Heart left ventricle (tissue), 16 donors: ENCODE data around the gene IFNAR1. TPM values are rescaled to one million over a fixed set of nuclear protein-coding genes. Genes with fewer than 3 reads are reported as not detected.

Source experiments
- ATAC-seq, 4 donors: fragments of 200-7000 bp; cut with Tn5 transposase; one replicate each; pipeline ENCODE4 v1.9.1; 2020 to 2022; ENCODE audit warnings: moderate library complexity in 4 of 4, mild to moderate bottlenecking in 3 of 4, moderate number of reproducible peaks in 1 of 4
- DNase-seq, 5 donors: peaks; one replicate each; pipeline ENCODE4 v3.0.0-alpha.2; 2020
- H3K27ac ChIP-seq, 12 donors: fragments of 200-600 bp; sonication (generic) in 4 of 12; one replicate each; pipeline versions ENCODE4 v1.5.0 to v1.8.0; 2016 to 2022; ENCODE audit warnings: mild to moderate bottlenecking in 2 of 12
- H3K27me3 ChIP-seq, 9 donors: fragments of 200-600 bp; sonication (generic) in 2 of 9; one replicate each; pipeline versions ENCODE4 v1.5.1 to v1.8.0; 2016 to 2022; ENCODE audit warnings: mild to moderate bottlenecking in 3 of 9
- H3K36me3 ChIP-seq, 9 donors: fragments of 200-600 bp; sonication (generic) in 2 of 9; one replicate each; pipeline versions ENCODE4 v1.5.0 to v1.8.0; 2018 to 2022; ENCODE audit warnings: mild to moderate bottlenecking in 2 of 9
- H3K4me1 ChIP-seq, 12 donors: fragments of 200-600 bp; sonication (generic) in 4 of 12; one replicate each; pipeline versions ENCODE4 v1.5.0 to v1.8.0; 2016 to 2022; ENCODE audit warnings: mild to moderate bottlenecking in 3 of 12
- H3K4me3 ChIP-seq, 12 donors: fragments of 200-600 bp; sonication (generic) in 4 of 12; one replicate each; pipeline versions ENCODE4 v1.5.0 to v1.8.0; 2017 to 2022; ENCODE audit warnings: mild to moderate bottlenecking in 9 of 12, moderate library complexity in 4 of 12
- H3K9me3 ChIP-seq, 12 donors: fragments of 200-600 bp; sonication (generic) in 4 of 12; one replicate each; pipeline versions ENCODE4 v1.5.0 to v1.8.0; 2016 to 2022; ENCODE audit warnings: mild to moderate bottlenecking in 1 of 12
- POLR2A ChIP-seq, 2 donors: fragments of 450-650 bp; IDR thresholded peaks; one replicate each; pipeline ENCODE4 v1.6.1; 2017; ENCODE audit warnings: antibody characterized with exemption in 2 of 2, mild to moderate bottlenecking in 2 of 2, moderate library complexity in 2 of 2
- WGBS, 4 donors: extraction: QIAGEN DNeasy Blood & Tissue Kit in 2 of 4; methylation state at CpG; one replicate each; pipeline versions ENCODE4 v1.1.5 to v1.1.7; 2013 to 2018; 5-methylcytosine and 5-hydroxymethylcytosine counted together
- intact Hi-C, 10 donors: fragments of 100-400 bp; cut with DNase I; formaldehyde crosslinking; loops; one replicate each; pipeline versions ENCODE4 v1.11.1 to v1.14.2; 2022
- polyA plus RNA-seq, 2 donors: library from polyadenylated mRNA; stranded (reverse); fragments of 200-250 nt; gene quantifications; one replicate each; pipeline ENCODE4 v1.2.3, GENCODE V29; 2013
- total RNA-seq, 9 donors: library from RNA; depleted of rRNA in 2 of 9; stranded (reverse); fragments of >200 nt in 2 of 9; fragmentation: NEBNext Ultra II Directional in 3 of 9; extraction: Animal tissue kit (Norgen Biotek cat#: 25700) in 3 of 9; gene quantifications; one replicate each; pipeline versions ENCODE4 v1.1.0 to v1.2.4, GENCODE V29; 2016 to 2023
- TF ChIP-seq, protein P1 (sequence below), 12 donors: fragments of 200-600 bp; sonication (generic) in 4 of 12; IDR thresholded peaks; one replicate each; pipeline versions ENCODE4 v1.5.0 to v1.8.0; 2018 to 2022; ENCODE audit warnings: antibody characterized with exemption in 12 of 12, mild to moderate bottlenecking in 5 of 12
- donor health status: ischemic (EF 13 %, LVEDD 7.1; RV severe dilation, severe dysfunction).
- donor health status: healthy with polysubstance abuse.
- donor health status: DM: no; HTN: yes; CAD: no.
- donor health status: DM: no; HTN: no; CAD: no.
- donor health status: ischemic (EF 25% LVEDD 6.9; RV normal size, moderate dysfunction).
- donor health status: ischemic (EF 25% LVEDD 5.7; RV mildly dilated, moderate dysfunction).
- donor health status: healthy.
- donor health status: DM: yes; HTN: yes; CAD: no.
- donor health status: ischemic (EF 35%, LVEDD 5.7; RV mildly dilated, moderate dysfunction).
- donor health status: nonischemic (EF 11% LVEDD 7.7; RV severe dilation, severe dysfunction).
- donor health status: DM: yes; HTN: yes; CAD: no.
- donor health status: PGD.
- donor health status: ischemic (EF 29% LVEDD 5.4; RV normal size, mild dysfunction).
- donor health status: nonischemic (EF 23%, LVEDD 6.1; RV moderate dilation, normal function).

IFNAR1 gene
- total and polyA plus RNA-seq, 11 donors: 6.5 to 38.9 (median 22.5) TPM

GRCh38 chr21:33293136-33293535 lies 31.6 kb upstream of the IFNAR1 start:
- no peak overlapping the region for H3K4me3 ChIP-seq
- peak overlapping the region in 2 of 12 donors; percentile 10 to 17 for H3K27ac ChIP-seq
- 72 to 83% (median 78%) methylated on average over 2 to 7 of the region's 7 CpGs for WGBS, 4 donors
- ATAC-seq (peak; percentile 46 to 64 (median 52)), DNase-seq (peak in 1 of 5 donors; percentile 45)
- H3K27me3 ChIP-seq: no peaks in the 10 kb centered on the region
- peaks cover 0 to 26% (median 16%) of the 10 kb centered on the region in 12 donors for H3K4me1 ChIP-seq
- H3K36me3 ChIP-seq: peaks cover 0 to 81% (median 36%) of the 10 kb centered on the region in 9 donors
- intact Hi-C loops: no loop called here
- no peak for TF ChIP-seq POLR2A (IDR thresholded peaks at IDR 0.05)
- TF ChIP-seq, protein P1, sequence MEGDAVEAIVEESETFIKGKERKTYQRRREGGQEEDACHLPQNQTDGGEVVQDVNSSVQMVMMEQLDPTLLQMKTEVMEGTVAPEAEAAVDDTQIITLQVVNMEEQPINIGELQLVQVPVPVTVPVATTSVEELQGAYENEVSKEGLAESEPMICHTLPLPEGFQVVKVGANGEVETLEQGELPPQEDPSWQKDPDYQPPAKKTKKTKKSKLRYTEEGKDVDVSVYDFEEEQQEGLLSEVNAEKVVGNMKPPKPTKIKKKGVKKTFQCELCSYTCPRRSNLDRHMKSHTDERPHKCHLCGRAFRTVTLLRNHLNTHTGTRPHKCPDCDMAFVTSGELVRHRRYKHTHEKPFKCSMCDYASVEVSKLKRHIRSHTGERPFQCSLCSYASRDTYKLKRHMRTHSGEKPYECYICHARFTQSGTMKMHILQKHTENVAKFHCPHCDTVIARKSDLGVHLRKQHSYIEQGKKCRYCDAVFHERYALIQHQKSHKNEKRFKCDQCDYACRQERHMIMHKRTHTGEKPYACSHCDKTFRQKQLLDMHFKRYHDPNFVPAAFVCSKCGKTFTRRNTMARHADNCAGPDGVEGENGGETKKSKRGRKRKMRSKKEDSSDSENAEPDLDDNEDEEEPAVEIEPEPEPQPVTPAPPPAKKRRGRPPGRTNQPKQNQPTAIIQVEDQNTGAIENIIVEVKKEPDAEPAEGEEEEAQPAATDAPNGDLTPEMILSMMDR (IDR thresholded peaks at IDR 0.05): no peak
- no peaks in the 10 kb centered on the region for H3K9me3 ChIP-seq

- H3K27me3 ChIP-seq: no peaks in the 10 kb centered on the region
- 70 to 78% (median 71%) methylated on average over 7 of the region's 7 CpGs for WGBS, 4 donors
- H3K27ac ChIP-seq: no peak overlapping the region
- DNase-seq (no peak), ATAC-seq (no peak)
- peaks cover 0 to 76% (median 36%) of the 10 kb centered on the region in 9 donors for H3K36me3 ChIP-seq
- H3K4me1 ChIP-seq: peaks cover 0 to 24% (median 11%) of the 10 kb centered on the region in 12 donors
- intact Hi-C loops: loop anchor here in 1 of 10 donors (2.0 kb wide), 1 partner anchor 67 kb away; no protein-coding TSS in a partner anchor
- no peaks in the 10 kb centered on the region for H3K9me3 ChIP-seq
- H3K4me3 ChIP-seq: no peak overlapping the region
- TF ChIP-seq, protein P1 (IDR thresholded peaks at IDR 0.05): no peak
- TF ChIP-seq POLR2A (IDR thresholded peaks at IDR 0.05): no peak
Observed at GRCh38 chr21:33293811-33294216, 31.0 kb upstream of the IFNAR1 start.

- H3K4me1 ChIP-seq: peaks cover 0 to 37% (median 17%) of the 10 kb centered on the region in 12 donors
- no peak overlapping the region for H3K4me3 ChIP-seq
- WGBS, 4 donors: 92 to 96% (median 93%) methylated on average over 6 of the region's 6 CpGs
- no peak overlapping the region for H3K27ac ChIP-seq
- no peak for ATAC-seq
- H3K9me3 ChIP-seq: no peaks in the 10 kb centered on the region
- H3K36me3 ChIP-seq: peaks cover 0 to 56% (median 28%) of the 10 kb centered on the region in 9 donors
- DNase-seq: no peak
- intact Hi-C loops: no loop called here
- TF ChIP-seq, protein P1 (IDR thresholded peaks at IDR 0.05): no peak
- no peaks in the 10 kb centered on the region for H3K27me3 ChIP-seq
Observed at GRCh38 chr21:33296156-33296555, 28.6 kb upstream of the IFNAR1 start.

GRCh38 chr21:33299181-33299752 lies 25.5 kb upstream of the IFNAR1 start:
- DNase-seq (no peak), ATAC-seq (peak in 3 of 4 donors; percentile 16 to 60 (median 19))
- peaks cover 0 to 61% (median 19%) of the 10 kb centered on the region in 12 donors for H3K4me1 ChIP-seq
- intact Hi-C loops: no loop called here
- peaks cover 0 to 28% (median 11%) of the 10 kb centered on the region in 9 donors for H3K36me3 ChIP-seq
- H3K9me3 ChIP-seq: no peaks in the 10 kb centered on the region
- WGBS, 4 donors: 64 to 76% (median 66%) methylated on average over 5 of the region's 5 CpGs
- H3K4me3 ChIP-seq: no peak overlapping the region
- TF ChIP-seq POLR2A (IDR thresholded peaks at IDR 0.05): no peak
- TF ChIP-seq, protein P1 (IDR thresholded peaks at IDR 0.05): no peak
- peak overlapping the region in 5 of 12 donors; percentile 9 to 96 (median 20) for H3K27ac ChIP-seq
- H3K27me3 ChIP-seq: no peaks in the 10 kb centered on the region
